Activated CD8-positive, alpha-beta T cell treated with anti-CD3 and anti-CD28 coated beads for 36 hours (primary cell): ENCODE measurements around the gene JAK1. TPM values are rescaled to one million over a fixed set of nuclear protein-coding genes. Genes with fewer than 3 reads are reported as not detected.

Source experiments
- ATAC-seq: fragments of 200-7000 bp; cut with Tn5 transposase; one replicate; pipeline ENCODE4 v1.10.0; 2021; ENCODE audit warnings: mild to moderate bottlenecking, moderate library complexity
- CTCF ChIA-PET: fragments of 350-600 bp; sonication (Branson Sonifier 250); formaldehyde crosslinking; loops from one replicate; lab custom pipeline; 2021; ENCODE audit warnings: antibody characterized with exemption; lab: Charles Lee
- POLR2A ChIA-PET: fragments of 350-600 bp; sonication (Branson Sonifier 250); formaldehyde crosslinking; loops from one replicate; lab custom pipeline; 2021; ENCODE audit warnings: antibody characterized with exemption; lab: Charles Lee
- DNase-seq: peaks from one replicate; pipeline ENCODE4 v3.0.0-alpha.2; 2020
- H3K27ac Mint-ChIP-seq: one replicate; pipeline ENCODE4 v1.8.0; 2021; ENCODE audit warnings: mild to moderate bottlenecking, mixed read lengths
- H3K27me3 Mint-ChIP-seq: one replicate; pipeline ENCODE4 v1.8.0; 2021; ENCODE audit warnings: mixed read lengths
- H3K36me3 Mint-ChIP-seq: one replicate; pipeline ENCODE4 v1.8.0; 2021; ENCODE audit warnings: low read depth, mixed read lengths
- H3K4me1 Mint-ChIP-seq: one replicate; pipeline ENCODE4 v1.8.0; 2021; ENCODE audit warnings: low read depth, mixed read lengths
- H3K4me3 Mint-ChIP-seq: one replicate; pipeline ENCODE4 v1.8.0; 2021; ENCODE audit warnings: mild to moderate bottlenecking, moderate library complexity, mixed read lengths
- H3K9me3 Mint-ChIP-seq: one replicate; pipeline ENCODE4 v1.8.0; 2021; ENCODE audit warnings: mixed read lengths
- CTCF ChIP-seq: fragments of 200-600 bp; IDR thresholded peaks from one replicate; pipeline ENCODE4 v1.8.0; 2022; ENCODE audit warnings: antibody characterized with exemption, mild to moderate bottlenecking
- intact Hi-C: fragments of 100-400 bp; cut with micrococcal nuclease; formaldehyde crosslinking; loops from one replicate; pipeline ENCODE4 v1.10.0; 2022
- total RNA-seq, 2 experiments: library from RNA; stranded (reverse); gene quantifications; one replicate each; pipeline ENCODE4 v1.2.3, GENCODE V29; 2021

Gene JAK1
- total RNA-seq, 2 experiments from 2014 or later = 96.3 to 108 TPM

GRCh38 chr1:64884261-64885040 is 81.9 kb downstream of the JAK1 start:
- TF ChIP-seq CTCF = no peak
- H3K36me3 Mint-ChIP-seq = peaks cover 9% of the 10 kb centered on the region
- H3K27me3 Mint-ChIP-seq = no peaks in the 10 kb centered on the region
- CTCF ChIA-PET = no interaction called here
- H3K27ac Mint-ChIP-seq = no peak overlapping the region
- no peaks in the 10 kb centered on the region for H3K9me3 Mint-ChIP-seq
- DNase-seq (no peak), ATAC-seq (no peak)
- peaks cover 57% of the 10 kb centered on the region for H3K4me1 Mint-ChIP-seq
- POLR2A ChIA-PET = no interaction called here
- intact Hi-C loops = no loop called here
- no peak overlapping the region for H3K4me3 Mint-ChIP-seq

GRCh38 chr1:64882574-64883255 is 83.6 kb downstream of the JAK1 start:
- POLR2A ChIA-PET = interaction anchor here (0.6 kb wide), 1 partner anchor 929 kb away, joined by 3 read pairs; no protein-coding TSS in a partner anchor
- intact Hi-C loops = no loop called here
- Mint-ChIP-seq H3K27ac (peak overlapping the region; percentile 59), H3K4me1 (peaks cover 59% of the 10 kb centered on the region), H3K9me3 (no peaks in the 10 kb centered on the region), H3K4me3 (no peak overlapping the region), H3K27me3 (no peaks in the 10 kb centered on the region), H3K36me3 (peaks cover 23% of the 10 kb centered on the region)
- ATAC-seq (no peak), DNase-seq (no peak)
- CTCF ChIA-PET = interaction anchor here (0.8 to 1.7 kb wide), 3 partner anchors 13 to 195 kb away, joined by 3 to 5 read pairs (median 3); no protein-coding TSS in a partner anchor
- TF ChIP-seq CTCF = no peak

GRCh38 chr1:64881281-64881680 is 85.1 kb downstream of the JAK1 start:
- H3K4me3 Mint-ChIP-seq = no peak overlapping the region
- no peaks in the 10 kb centered on the region for H3K27me3 Mint-ChIP-seq
- H3K36me3 Mint-ChIP-seq = peaks cover 33% of the 10 kb centered on the region
- POLR2A ChIA-PET = interaction anchor here (1.6 kb wide), 1 partner anchor 81 kb away, joined by 4 read pairs; no protein-coding TSS in a partner anchor
- CTCF ChIA-PET = interaction anchor here (1.7 to 1.8 kb wide), 2 partner anchors 22 to 194 kb away, joined by 5 read pairs; no protein-coding TSS in a partner anchor
- DNase-seq = no peak
- H3K4me1 Mint-ChIP-seq = peaks cover 60% of the 10 kb centered on the region
- intact Hi-C loops = no loop called here
- H3K9me3 Mint-ChIP-seq = no peaks in the 10 kb centered on the region
- no peak for TF ChIP-seq CTCF
- peak; percentile 57 for ATAC-seq
- peak overlapping the region; percentile 16 for H3K27ac Mint-ChIP-seq

- Mint-ChIP-seq H3K9me3 (no peaks in the 10 kb centered on the region), H3K36me3 (peaks cover 41% of the 10 kb centered on the region), H3K27me3 (no peaks in the 10 kb centered on the region), H3K27ac (no peak overlapping the region), H3K4me1 (peaks cover 64% of the 10 kb centered on the region), H3K4me3 (no peak overlapping the region)
- intact Hi-C loops = no loop called here
- no peak for ATAC-seq
- POLR2A ChIA-PET = no interaction called here
- TF ChIP-seq CTCF = no peak
- no peak for DNase-seq
- CTCF ChIA-PET = interaction anchor here (1.8 kb wide), 1 partner anchor 23 kb away, joined by 5 read pairs; no protein-coding TSS in a partner anchor
Observed at GRCh38 chr1:64880449-64880848, 85.9 kb downstream of the JAK1 start.
